Naive thymus-derived CD4-positive, alpha-beta T cell (primary cell): ENCODE measurements around the gene HACD3. TPM values are rescaled to one million over a fixed set of nuclear protein-coding genes. Genes with fewer than 3 reads are reported as not detected.

ENCODE experiments used
- ATAC-seq: fragments of 150-1000 bp; cut with Tn5 transposase; 2 replicates; pipeline ENCODE4 v1.10.0; 2021; ENCODE audit warnings: mild to moderate bottlenecking, moderate library complexity
- CTCF ChIA-PET: fragments of 350-600 bp; sonication (Branson Sonifier 250); formaldehyde crosslinking; loops from one replicate; lab custom pipeline; 2021; ENCODE audit warnings: antibody characterized with exemption; lab: Charles Lee
- POLR2A ChIA-PET: fragments of 350-600 bp; sonication (Branson Sonifier 250); formaldehyde crosslinking; loops from one replicate; lab custom pipeline; 2021; ENCODE audit warnings: antibody characterized with exemption, inconsistent platforms; lab: Charles Lee
- DNase-seq, 9 donors: peaks; one replicate each; pipeline versions ENCODE4 v3.0.0 to v3.0.0-alpha.2; 2020 to 2022; ENCODE audit warnings: mixed read lengths in 1 of 9
- H3K27ac ChIP-seq: one replicate; pipeline ENCODE4 v1.7.0; 2013; ENCODE audit warnings: mild to moderate bottlenecking, low read depth, low read length, moderate library complexity
- H3K27me3 ChIP-seq, 2 donors: one replicate each; pipeline ENCODE4 v1.7.0; 2013; ENCODE audit warnings: low read length in 2 of 2, mild to moderate bottlenecking in 2 of 2, moderate library complexity in 2 of 2; ENCODE audit not compliant: control insufficient read depth in 2 of 2, insufficient read depth in 2 of 2
- H3K36me3 ChIP-seq, 3 experiments: 1 replicate in 2 of 3; 2 replicates in 1 of 3; pipeline ENCODE4 v1.7.0; 2013; ENCODE audit warnings: low read length in 3 of 3, mild to moderate bottlenecking in 3 of 3, moderate library complexity in 1 of 3; ENCODE audit not compliant: insufficient read depth in 3 of 3, control insufficient read depth in 2 of 3
- H3K4me1 ChIP-seq, 2 donors: one replicate each; pipeline ENCODE4 v1.7.0; 2013; ENCODE audit warnings: low read length in 2 of 2, mild to moderate bottlenecking in 2 of 2, moderate library complexity in 1 of 2; ENCODE audit not compliant: control insufficient read depth in 2 of 2, insufficient read depth in 2 of 2
- H3K4me3 ChIP-seq: 2 replicates; pipeline ENCODE4 v1.7.0; 2013; ENCODE audit warnings: mild to moderate bottlenecking, low read length
- H3K9me3 ChIP-seq, 3 experiments: 1 replicate in 2 of 3; 2 replicates in 1 of 3; pipeline ENCODE4 v1.7.0; 2013; ENCODE audit warnings: low read length in 3 of 3; ENCODE audit not compliant: control insufficient read depth in 2 of 3
- H3K27ac Mint-ChIP-seq, 9 donors: one replicate each; pipeline ENCODE4 v1.8.0; 2020 to 2022; ENCODE audit warnings: mixed read lengths in 9 of 9, mild to moderate bottlenecking in 8 of 9, moderate library complexity in 5 of 9, inconsistent platforms in 2 of 9
- H3K27me3 Mint-ChIP-seq, 5 donors: one replicate each; pipeline ENCODE4 v1.8.0; 2021 to 2022; ENCODE audit warnings: mixed read lengths in 5 of 5, mild to moderate bottlenecking in 1 of 5
- H3K36me3 Mint-ChIP-seq, 5 donors: one replicate each; pipeline ENCODE4 v1.8.0; 2020 to 2022; ENCODE audit warnings: mixed read lengths in 5 of 5, mild to moderate bottlenecking in 3 of 5, inconsistent platforms in 1 of 5
- H3K4me1 Mint-ChIP-seq, 7 donors: one replicate each; pipeline ENCODE4 v1.8.0; 2020 to 2022; ENCODE audit warnings: mixed read lengths in 7 of 7, mild to moderate bottlenecking in 3 of 7, inconsistent platforms in 1 of 7
- H3K4me3 Mint-ChIP-seq, 10 donors: one replicate each; pipeline ENCODE4 v1.8.0; 2020 to 2022; ENCODE audit warnings: mild to moderate bottlenecking in 10 of 10, mixed read lengths in 10 of 10, moderate library complexity in 6 of 10, inconsistent platforms in 2 of 10
- H3K9me3 Mint-ChIP-seq, 11 donors: one replicate each; pipeline ENCODE4 v1.8.0; 2020 to 2022; ENCODE audit warnings: mixed read lengths in 11 of 11, mild to moderate bottlenecking in 4 of 11, inconsistent platforms in 1 of 11, moderate library complexity in 1 of 11
- intact Hi-C, 2 donors: fragments of 100-400 bp; cut with micrococcal nuclease; formaldehyde crosslinking; loops; one replicate each; pipeline ENCODE4 v1.15.1; 2023
- polyA plus RNA-seq, 2 donors: library from polyadenylated mRNA; unstranded; fragments of 300-500 nt; fragmentation: Illumina TruSeq; gene quantifications; one replicate each; pipeline ENCODE4 v1.2.3, GENCODE V29; 2021
- total RNA-seq, 6 experiments: library from RNA in 5 of 6; stranded (reverse) in 5 of 6; gene quantifications; 1 replicate in 5 of 6; 2 replicates in 1 of 6; pipeline ENCODE4 v1.2.3 and lab custom pipeline; 2021 to 2026

HACD3 gene
- total and polyA plus RNA-seq, 7 experiments from 2014 or later, result 18.3 to 34.4 (median 24.9) TPM

- ATAC-seq, result no peak
- POLR2A ChIA-PET, result no interaction called here
- no peak within 1 kb of the TSS for H3K27ac ChIP-seq
- H3K36me3 Mint-ChIP-seq, result peaks cover 0 to 42% (median 16%) of the 10 kb centered on the region in 5 donors
- H3K27me3 Mint-ChIP-seq, result no peaks in the 10 kb centered on the region
- H3K4me3 ChIP-seq, result no peak within 1 kb of the TSS
- no peak for DNase-seq
- no peak within 1 kb of the TSS for H3K4me3 Mint-ChIP-seq
- intact Hi-C loops, result no loop called here
- no peaks in the 10 kb centered on the region for H3K9me3 Mint-ChIP-seq
- CTCF ChIA-PET, result no interaction called here
- H3K27me3 ChIP-seq, result no peaks in the 10 kb centered on the region
- H3K4me1 Mint-ChIP-seq, result peaks cover 0 to 3% (median 0%) of the 10 kb centered on the region in 7 donors
- H3K4me1 ChIP-seq, result no peaks in the 10 kb centered on the region
- H3K9me3 ChIP-seq, result no peaks in the 10 kb centered on the region
- no peaks in the 10 kb centered on the region for H3K36me3 ChIP-seq
- peak within 1 kb of the TSS in 2 of 9 donors; percentile 22 to 30 for H3K27ac Mint-ChIP-seq
Observed at GRCh38 chr15:65621638-65622037, 91.4 kb downstream of the HACD3 start, which contains the start of gene SLC24A1. Gene SLC24A1, plus strand, starts transcription at chr15:65621938. Its CDS starts 2,143 bp downstream, at chr15:65624081.

GRCh38 chr15:65623103-65623502 is 92.8 kb downstream of the HACD3 start:
- ATAC-seq, result no peak
- intact Hi-C loops, result no loop called here
- no peaks in the 10 kb centered on the region for H3K9me3 Mint-ChIP-seq

GRCh38 chr15:65626856-65627255 is 96.6 kb downstream of the HACD3 start:
- ATAC-seq (no peak), DNase-seq (no peak)
- H3K36me3 ChIP-seq, result no peaks in the 10 kb centered on the region
- H3K4me1 Mint-ChIP-seq, result peaks cover 0 to 11% (median 0%) of the 10 kb centered on the region in 7 donors
- H3K4me1 ChIP-seq, result peaks cover 0 to 7% of the 10 kb centered on the region in 2 donors
- intact Hi-C loops, result no loop called here
- no peak overlapping the region for H3K27ac Mint-ChIP-seq
- CTCF ChIA-PET, result no interaction called here
- no peak overlapping the region for H3K27ac ChIP-seq
- H3K4me3 Mint-ChIP-seq, result no peak overlapping the region
- H3K4me3 ChIP-seq, result no peak overlapping the region
- H3K27me3 ChIP-seq, result no peaks in the 10 kb centered on the region
- peaks cover 0 to 34% (median 16%) of the 10 kb centered on the region in 5 donors for H3K36me3 Mint-ChIP-seq
- POLR2A ChIA-PET, result no interaction called here
- H3K9me3 ChIP-seq, result no peaks in the 10 kb centered on the region
- no peaks in the 10 kb centered on the region for H3K9me3 Mint-ChIP-seq
- H3K27me3 Mint-ChIP-seq, result no peaks in the 10 kb centered on the region

More at GRCh38 chr15:65623103-65623502, 92.8 kb downstream of the HACD3 start:
- ChIA-PET CTCF (no interaction called here), POLR2A (no interaction called here)
- no peak overlapping the region for H3K27ac Mint-ChIP-seq
- no peaks in the 10 kb centered on the region for H3K36me3 ChIP-seq
- H3K27me3 ChIP-seq, result no peaks in the 10 kb centered on the region
- H3K27me3 Mint-ChIP-seq, result no peaks in the 10 kb centered on the region
- no peak for DNase-seq
- peaks cover 0 to 40% (median 16%) of the 10 kb centered on the region in 5 donors for H3K36me3 Mint-ChIP-seq
- H3K4me3 ChIP-seq, result no peak overlapping the region
- H3K9me3 ChIP-seq, result no peaks in the 10 kb centered on the region
- no peak overlapping the region for H3K4me3 Mint-ChIP-seq
- H3K4me1 Mint-ChIP-seq, result peaks cover 0 to 3% (median 0%) of the 10 kb centered on the region in 7 donors
- no peaks in the 10 kb centered on the region for H3K4me1 ChIP-seq
- no peak overlapping the region for H3K27ac ChIP-seq

Other genes with a start within 250 kb of the HACD3 start
- gene PARP16, start 243.6 kb upstream of the HACD3 start, total RNA-seq, result 10 to 100 TPM; 10.9 to 21.5 (median 15.7) TPM
- gene PARP16, start 243.6 kb upstream of the HACD3 start, polyA plus RNA-seq, result 10 to 100 TPM; 28.1 to 45.7 TPM
- gene RNU5A-1, start 234.4 kb upstream of the HACD3 start, total RNA-seq, result not detected
- not detected for gene RNU5A-1, start 234.4 kb upstream of the HACD3 start, polyA plus RNA-seq
- gene RNU5B-1, start 225.8 kb upstream of the HACD3 start, total RNA-seq, result 10 to 100 TPM in 1 of 5 experiments, not detected in 4; 18.9 TPM
- gene RNU5B-1, start 225.8 kb upstream of the HACD3 start, polyA plus RNA-seq, result not detected
- not detected for gene IGDCC3, start 152.5 kb upstream of the HACD3 start, total RNA-seq
- gene IGDCC3, start 152.5 kb upstream of the HACD3 start, polyA plus RNA-seq, result not detected
- under 1 TPM in 4 of 5 experiments, not detected in 1; 0.08 to 0.34 (median 0.14) TPM for gene IGDCC4, start 107.5 kb upstream of the HACD3 start, total RNA-seq
- gene IGDCC4, start 107.5 kb upstream of the HACD3 start, polyA plus RNA-seq, result under 1 TPM in 1 of 2 donors, not detected in 1; 0.12 TPM
- 10 to 100 TPM; 38.4 to 54.6 (median 40.8) TPM for gene DPP8, start 12.8 kb upstream of the HACD3 start, total RNA-seq
- gene DPP8, start 12.8 kb upstream of the HACD3 start, polyA plus RNA-seq, result 10 to 100 TPM; 40.2 to 48.3 TPM
- 10 to 100 TPM; 19.1 to 38.3 (median 35.9) TPM for gene INTS14, start 80.7 kb downstream of the HACD3 start, total RNA-seq
- gene INTS14, start 80.7 kb downstream of the HACD3 start, polyA plus RNA-seq, result 10 to 100 TPM; 16.0 to 35.0 TPM
- 1 to 10 TPM; 4.1 to 5.6 (median 5.2) TPM for gene SLC24A1, start 91.5 kb downstream of the HACD3 start, total RNA-seq
- gene SLC24A1, start 91.5 kb downstream of the HACD3 start, polyA plus RNA-seq, result 1 to 10 TPM; 1.9 to 3.6 TPM